Trophoblast cell (in vitro differentiated cells and primary cell): ENCODE results near the gene TRAF3IP1.

Experiments used
- DNase-seq, 2 donors: peaks; one replicate each; pipeline ENCODE4 v3.0.0-alpha.2; 2016
- H2AFZ ChIP-seq: 2 replicates; pipeline ENCODE4 v1.6.1; 2013; ENCODE audit warnings: low read length, moderate library complexity, mild to moderate bottlenecking; ENCODE audit not compliant: insufficient read depth, poor library complexity
- H2AK5ac ChIP-seq: 2 replicates; pipeline ENCODE4 v1.6.1; 2013; ENCODE audit warnings: mild to moderate bottlenecking, low read length
- H2BK120ac ChIP-seq: 2 replicates; pipeline ENCODE4 v1.6.1; 2013; ENCODE audit warnings: low read length, mild to moderate bottlenecking, moderate library complexity; ENCODE audit not compliant: insufficient read depth, poor library complexity
- H2BK12ac ChIP-seq: 2 replicates; pipeline ENCODE4 v1.6.1; 2013; ENCODE audit warnings: mild to moderate bottlenecking, low read length, moderate library complexity
- H2BK5ac ChIP-seq: 2 replicates; pipeline ENCODE4 v1.6.1; 2013; ENCODE audit warnings: low read length, low read depth, moderate library complexity, mild to moderate bottlenecking; ENCODE audit not compliant: poor library complexity
- H3K14ac ChIP-seq: 2 replicates; pipeline ENCODE4 v1.6.1; 2013; ENCODE audit warnings: mild to moderate bottlenecking, low read length
- H3K18ac ChIP-seq: 2 replicates; pipeline ENCODE4 v1.6.1; 2013; ENCODE audit warnings: mild to moderate bottlenecking, low read length
- H3K23ac ChIP-seq: 2 replicates; pipeline ENCODE4 v1.6.1; 2013; ENCODE audit warnings: low read length
- H3K27ac ChIP-seq: 2 replicates; pipeline ENCODE4 v1.5.1; 2013; ENCODE audit warnings: low read depth, mild to moderate bottlenecking, inconsistent platforms, low read length, moderate library complexity
- H3K27me3 ChIP-seq: 2 replicates; pipeline ENCODE4 v1.6.1; 2013; ENCODE audit warnings: inconsistent platforms, mild to moderate bottlenecking, low read length, moderate library complexity; ENCODE audit not compliant: insufficient read depth
- H3K36me3 ChIP-seq, 2 experiments: 1 replicate in 1 of 2; 2 replicates in 1 of 2; pipeline ENCODE4 v1.6.1; 2013; ENCODE audit warnings: low read length in 2 of 2, mild to moderate bottlenecking in 2 of 2, moderate library complexity in 1 of 2; ENCODE audit not compliant: insufficient read depth in 2 of 2, control insufficient read depth in 1 of 2
- H3K4ac ChIP-seq: 2 replicates; pipeline ENCODE4 v1.6.1; 2013; ENCODE audit warnings: low read depth, mild to moderate bottlenecking, low read length, moderate library complexity
- H3K4me1 ChIP-seq, 2 experiments: 1 replicate in 1 of 2; 2 replicates in 1 of 2; pipeline ENCODE4 v1.6.1; 2013; ENCODE audit warnings: low read length in 2 of 2, mild to moderate bottlenecking in 2 of 2, moderate library complexity in 1 of 2; ENCODE audit not compliant: insufficient read depth in 2 of 2, control insufficient read depth in 1 of 2
- H3K4me2 ChIP-seq: 2 replicates; pipeline ENCODE4 v1.6.1; 2013; ENCODE audit warnings: inconsistent platforms, mild to moderate bottlenecking, low read length, moderate library complexity
- H3K4me3 ChIP-seq: 2 replicates; pipeline ENCODE4 v1.5.1; 2013; ENCODE audit warnings: mild to moderate bottlenecking, low read depth, low read length, inconsistent platforms
- H3K79me1 ChIP-seq: one replicate; pipeline ENCODE4 v1.6.1; 2013; ENCODE audit warnings: low read length
- H3K79me2 ChIP-seq: 2 replicates; pipeline ENCODE4 v1.6.1; 2013; ENCODE audit warnings: low read length, mild to moderate bottlenecking; ENCODE audit not compliant: control insufficient read depth, insufficient read depth, poor library complexity
- H3K9ac ChIP-seq: 2 replicates; pipeline ENCODE4 v1.6.1; 2013; ENCODE audit warnings: mild to moderate bottlenecking, low read length
- H3K9me3 ChIP-seq: 2 replicates; pipeline ENCODE4 v1.6.1; 2013; ENCODE audit warnings: low read depth, mild to moderate bottlenecking, control low read depth, inconsistent platforms, low read length; ENCODE audit not compliant: insufficient read depth
- H4K12ac ChIP-seq: 2 replicates; pipeline ENCODE4 v1.6.1; 2013; ENCODE audit warnings: low read depth, mild to moderate bottlenecking, low read length, moderate library complexity
- H4K8ac ChIP-seq: 2 replicates; pipeline ENCODE4 v1.6.1; 2013; ENCODE audit warnings: low read depth, mild to moderate bottlenecking, low read length, moderate library complexity
- H4K91ac ChIP-seq: one replicate; pipeline ENCODE4 v1.6.1; 2013; ENCODE audit warnings: low read depth, mild to moderate bottlenecking, low read length, moderate library complexity
- WGBS: extraction: QIAGEN DNeasy Blood & Tissue Kit; methylation state at CpG from one replicate; pipeline ENCODE4 v1.1.7; 2013; ENCODE audit warnings: missing lambda C conversion rate; ENCODE audit not compliant: insufficient read length, insufficient coverage; ENCODE audit errors: extremely low coverage; 5-methylcytosine and 5-hydroxymethylcytosine counted together

Gene TRAF3IP1

DNA sequence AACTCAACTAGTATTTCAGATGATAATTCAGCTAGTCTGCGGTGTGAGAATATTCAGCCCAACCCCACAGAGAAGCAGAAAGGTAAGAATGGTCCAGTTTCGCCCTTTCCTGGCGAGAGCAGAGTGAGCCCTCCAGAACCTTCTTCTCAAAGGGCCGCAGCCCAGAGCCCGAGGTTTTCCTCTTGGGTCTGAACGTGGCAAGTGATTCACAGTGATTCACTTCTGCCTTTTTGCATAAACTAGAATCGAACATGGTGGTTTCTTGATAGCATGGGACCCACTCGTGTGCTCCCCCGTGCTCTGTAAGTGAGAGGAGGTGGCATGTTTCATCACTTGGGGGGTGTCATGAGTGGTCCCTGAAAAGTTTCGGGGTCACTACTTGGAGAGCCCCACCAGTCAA is 24.2 kb downstream of the TRAF3IP1 start:
- Histone ChIP-seq H4K12ac (no peak overlapping the region), H3K27me3 (no peaks in the 10 kb centered on the region), H3K9me3 (no peaks in the 10 kb centered on the region), H3K4me1 (no peaks in the 10 kb centered on the region), H2AK5ac (no peak overlapping the region), H3K4ac (no peak overlapping the region), H3K27ac (no peak overlapping the region), H3K4me2 (no peak overlapping the region), H3K79me2 (no peaks in the 10 kb centered on the region), H3K14ac (no peak overlapping the region), H4K8ac (no peak overlapping the region), H4K91ac (no peak overlapping the region), H2BK5ac (no peak overlapping the region), H2BK120ac (no peak overlapping the region), H3K79me1 (no peaks in the 10 kb centered on the region), H2BK12ac (no peak overlapping the region), H3K18ac (no peak overlapping the region), H3K9ac (no peak overlapping the region), H3K23ac (no peak overlapping the region), H3K36me3 (peaks cover 4 to 5% of the 10 kb centered on the region in 2 experiments), H2AFZ (no peak overlapping the region), H3K4me3 (no peak overlapping the region)
- WGBS = no CpG with 5 or more reads among the region's 10 CpGs
- DNase-seq = no peak

DNA sequence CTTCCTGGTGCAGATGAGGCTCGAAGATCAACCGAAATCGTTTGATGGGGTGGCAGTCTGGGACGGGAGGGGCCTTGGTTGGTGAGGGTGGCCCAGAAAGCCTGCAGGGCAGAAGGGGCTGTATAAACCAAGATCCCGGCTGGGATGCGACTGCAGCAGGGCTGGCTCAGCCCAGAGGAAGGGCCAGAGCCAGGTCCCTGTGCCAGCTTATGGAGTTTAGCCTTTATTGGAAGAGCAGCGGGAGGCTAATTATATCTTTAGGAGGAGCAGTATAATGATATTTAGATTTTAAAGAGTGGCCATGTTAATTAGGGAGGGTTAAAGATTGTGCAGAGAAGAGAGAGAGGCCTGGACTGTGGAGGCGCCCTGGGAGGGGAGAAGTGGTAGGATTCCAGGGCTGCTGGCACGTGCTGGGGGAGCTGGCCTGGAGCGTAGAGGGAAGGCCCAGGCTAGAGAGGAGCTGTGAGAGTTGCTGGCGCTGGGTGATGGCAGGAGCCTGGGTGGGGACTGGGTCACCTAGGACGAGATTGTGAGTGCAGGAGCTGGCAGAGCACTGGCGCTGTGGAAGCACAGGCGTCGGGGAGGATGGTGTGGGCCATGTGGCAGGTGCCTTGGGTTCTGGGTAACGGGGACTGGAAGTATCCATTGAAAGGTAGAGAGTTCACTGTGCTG is 25.1 kb downstream of the TRAF3IP1 start:
- Histone ChIP-seq H3K4me2 (no peak overlapping the region), H3K14ac (no peak overlapping the region)
- no CpG with 5 or more reads among the region's 16 CpGs for WGBS

GRCh38 chr2:238346544-238346943 is 26.2 kb downstream of the TRAF3IP1 start:
- no peak overlapping the region for H2BK120ac ChIP-seq
- no peak overlapping the region for H3K4me2 ChIP-seq
- H3K36me3 ChIP-seq = peaks cover 5 to 9% of the 10 kb centered on the region in 2 experiments
- no peak for DNase-seq
- no peak overlapping the region for H4K12ac ChIP-seq
- H3K27me3 ChIP-seq = no peaks in the 10 kb centered on the region
- H3K23ac ChIP-seq = no peak overlapping the region
- H3K27ac ChIP-seq = no peak overlapping the region
- no peak overlapping the region for H2AK5ac ChIP-seq
- WGBS = no CpG with 5 or more reads among the region's 12 CpGs
- no peaks in the 10 kb centered on the region for H3K9me3 ChIP-seq
- no peaks in the 10 kb centered on the region for H3K79me2 ChIP-seq
- H3K4ac ChIP-seq = no peak overlapping the region
- no peak overlapping the region for H2AFZ ChIP-seq
- H3K4me1 ChIP-seq = no peaks in the 10 kb centered on the region
- no peak overlapping the region for H2BK5ac ChIP-seq
- H4K91ac ChIP-seq = no peak overlapping the region
- H3K14ac ChIP-seq = no peak overlapping the region
- no peak overlapping the region for H3K18ac ChIP-seq
- H3K4me3 ChIP-seq = no peak overlapping the region
- H3K79me1 ChIP-seq = no peaks in the 10 kb centered on the region
- no peak overlapping the region for H3K9ac ChIP-seq
- no peak overlapping the region for H4K8ac ChIP-seq
- H2BK12ac ChIP-seq = no peak overlapping the region

More for the DNA sequence above, 25.1 kb downstream of the TRAF3IP1 start:
- Histone ChIP-seq H3K4ac (no peak overlapping the region), H3K36me3 (peaks cover 5 to 7% of the 10 kb centered on the region in 2 experiments), H2BK5ac (no peak overlapping the region), H2AK5ac (no peak overlapping the region), H4K12ac (no peak overlapping the region), H2AFZ (no peak overlapping the region), H3K4me3 (no peak overlapping the region), H3K23ac (no peak overlapping the region), H3K79me1 (no peaks in the 10 kb centered on the region), H3K27me3 (no peaks in the 10 kb centered on the region), H2BK12ac (no peak overlapping the region), H4K91ac (no peak overlapping the region), H2BK120ac (no peak overlapping the region), H3K18ac (no peak overlapping the region), H3K79me2 (no peaks in the 10 kb centered on the region), H3K4me1 (no peaks in the 10 kb centered on the region), H3K27ac (no peak overlapping the region), H4K8ac (no peak overlapping the region), H3K9me3 (no peaks in the 10 kb centered on the region), H3K9ac (no peak overlapping the region)
- DNase-seq = no peak

GRCh38 chr2:238350150-238350897 is 30.0 kb downstream of the TRAF3IP1 start:
- Histone ChIP-seq H3K4me2 (no peak overlapping the region), H2BK12ac (no peak overlapping the region), H4K8ac (no peak overlapping the region), H2AK5ac (no peak overlapping the region), H3K14ac (no peak overlapping the region), H3K9ac (no peak overlapping the region), H2BK5ac (no peak overlapping the region), H3K4ac (no peak overlapping the region), H3K23ac (no peak overlapping the region), H4K12ac (no peak overlapping the region), H3K4me1 (no peaks in the 10 kb centered on the region), H3K27ac (no peak overlapping the region), H3K18ac (no peak overlapping the region), H2BK120ac (no peak overlapping the region), H3K79me2 (no peaks in the 10 kb centered on the region), H3K36me3 (peaks cover 9 to 14% of the 10 kb centered on the region in 2 experiments), H3K27me3 (no peaks in the 10 kb centered on the region), H3K79me1 (no peaks in the 10 kb centered on the region), H3K4me3 (no peak overlapping the region), H3K9me3 (peaks cover 2% of the 10 kb centered on the region), H2AFZ (no peak overlapping the region), H4K91ac (no peak overlapping the region)
- WGBS = 100% methylated on average over 2 of the region's 18 CpGs
- DNase-seq = no peak
